Kidney (tissue), 14 donors: ENCODE measurements around the gene OR6J1. TPM values are rescaled to one million over a fixed set of nuclear protein-coding genes. Genes with fewer than 3 reads are reported as not detected.
"Not testable (repeated sequence)": the region's sequence is repeated elsewhere in the genome, so short reads cannot be mapped to it uniquely, and the experiment has no call there.

Source experiments
- DNase-seq, 5 donors: peaks; one replicate each; pipeline ENCODE4 v3.0.0-alpha.2; 2013 to 2020
- FAIRE-seq: peaks from 2 replicates; lab custom pipeline; 2012; peaks lifted over from hg19 to GRCh38; lab: Jason Lieb, UNC
- H3K27ac ChIP-seq, 2 donors: one replicate each; pipeline ENCODE4 v1.7.0; 2013; ENCODE audit warnings: low read depth in 2 of 2, low read length in 2 of 2, inconsistent platforms in 1 of 2
- H3K27me3 ChIP-seq: one replicate; pipeline ENCODE4 v1.7.1; 2013; ENCODE audit warnings: low read length, inconsistent platforms; ENCODE audit not compliant: control insufficient read depth, insufficient read depth
- H3K36me3 ChIP-seq, 3 donors: one replicate each; pipeline versions ENCODE4 v1.7.0 to v1.7.1; 2013; ENCODE audit warnings: low read length in 3 of 3, control low read depth in 1 of 3, inconsistent platforms in 1 of 3; ENCODE audit not compliant: insufficient read depth in 3 of 3, control insufficient read depth in 2 of 3
- H3K4me1 ChIP-seq, 3 donors: one replicate each; pipeline versions ENCODE4 v1.7.0 to v1.7.1; 2013; ENCODE audit warnings: low read length in 3 of 3, inconsistent platforms in 1 of 3, low read depth in 1 of 3; ENCODE audit not compliant: control insufficient read depth in 2 of 3, insufficient read depth in 2 of 3
- H3K4me3 ChIP-seq, 3 donors: one replicate each; pipeline versions ENCODE4 v1.7.0 to v1.8.1; 2013; ENCODE audit warnings: low read length in 3 of 3, control low read depth in 1 of 3, inconsistent platforms in 1 of 3
- H3K9ac ChIP-seq, 3 donors: one replicate each; pipeline versions ENCODE4 v1.7.0 to v1.7.1; 2013; ENCODE audit warnings: low read length in 3 of 3, control low read depth in 1 of 3, inconsistent platforms in 1 of 3
- H3K9me3 ChIP-seq, 3 donors: one replicate each; pipeline versions ENCODE4 v1.7.0 to v1.7.1; 2013; ENCODE audit warnings: low read length in 3 of 3, control low read depth in 1 of 3, inconsistent platforms in 1 of 3; ENCODE audit not compliant: control insufficient read depth in 2 of 3, insufficient read depth in 1 of 3
- intact Hi-C: fragments of 100-400 bp; cut with DNase I; formaldehyde crosslinking; loops from one replicate; pipeline ENCODE4 v1.11.1; 2022
- polyA plus RNA-seq: library from polyadenylated mRNA; stranded (reverse); fragments of 350-450 nt; fragmentation: Illumina TruSeq; extraction: RNeasy Lipid Tissue Mini Kit (QIAGEN cat#74804); gene quantifications from one replicate; pipeline ENCODE4 v1.2.3, GENCODE V29; 2014; ENCODE audit warnings: low read depth, low replicate concordance; ENCODE audit not compliant: insufficient read depth
- total RNA-seq: library from RNA; stranded (reverse); fragmentation: NEBNext Ultra II Directional; extraction: Animal tissue kit (Norgen Biotek cat#: 25700); gene quantifications from one replicate; pipeline ENCODE4 v1.2.1, GENCODE V29; 2021
- TF ChIP-seq, protein P1 (sequence below): IDR thresholded peaks from 3 replicates; pipeline ENCODE4 v1.5.1; 2012; ENCODE audit warnings: mild to moderate bottlenecking, moderate library complexity, borderline replicate concordance; ENCODE audit not compliant: insufficient read depth; ENCODE audit errors: extremely low read depth
- donor health status: control.
- donor health status: control.
- donor health status: control.
- donor health status: control.
- donor health status: control.
- donor health status: DM: yes; HTN: yes; CAD: no.
- donor health status: Normal renal cell carcinoma (clear cell type).

Gene OR6J1
- total and polyA plus RNA-seq, 2 donors from 2014 or later, result not detected

DNA sequence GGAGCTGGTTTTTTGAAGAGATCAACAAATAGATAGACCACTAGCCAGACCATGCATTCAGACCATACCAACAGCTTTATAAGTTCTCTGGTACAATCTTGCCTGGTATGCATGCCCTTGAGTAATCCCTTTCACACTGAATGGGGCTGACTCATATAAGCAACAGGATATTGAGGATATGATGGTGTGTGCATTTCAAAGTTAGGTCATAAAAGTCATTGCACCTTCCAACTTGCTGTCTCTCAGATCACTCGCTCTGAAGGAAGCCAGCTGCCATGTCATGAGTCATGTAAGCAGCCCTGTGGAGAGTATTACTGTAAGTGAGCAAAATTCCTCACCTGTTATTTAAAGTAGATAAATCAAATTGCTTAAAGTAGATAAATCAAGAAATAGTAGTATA, 45.0 kb upstream of the OR6J1 start:
- no peaks in the 10 kb centered on the region for H3K4me1 ChIP-seq
- no peaks in the 10 kb centered on the region for H3K36me3 ChIP-seq
- intact Hi-C loops, result no loop called here
- DNase-seq (no peak), FAIRE-seq (no peak)
- H3K9ac ChIP-seq, result no peak overlapping the region
- TF ChIP-seq, protein P1, sequence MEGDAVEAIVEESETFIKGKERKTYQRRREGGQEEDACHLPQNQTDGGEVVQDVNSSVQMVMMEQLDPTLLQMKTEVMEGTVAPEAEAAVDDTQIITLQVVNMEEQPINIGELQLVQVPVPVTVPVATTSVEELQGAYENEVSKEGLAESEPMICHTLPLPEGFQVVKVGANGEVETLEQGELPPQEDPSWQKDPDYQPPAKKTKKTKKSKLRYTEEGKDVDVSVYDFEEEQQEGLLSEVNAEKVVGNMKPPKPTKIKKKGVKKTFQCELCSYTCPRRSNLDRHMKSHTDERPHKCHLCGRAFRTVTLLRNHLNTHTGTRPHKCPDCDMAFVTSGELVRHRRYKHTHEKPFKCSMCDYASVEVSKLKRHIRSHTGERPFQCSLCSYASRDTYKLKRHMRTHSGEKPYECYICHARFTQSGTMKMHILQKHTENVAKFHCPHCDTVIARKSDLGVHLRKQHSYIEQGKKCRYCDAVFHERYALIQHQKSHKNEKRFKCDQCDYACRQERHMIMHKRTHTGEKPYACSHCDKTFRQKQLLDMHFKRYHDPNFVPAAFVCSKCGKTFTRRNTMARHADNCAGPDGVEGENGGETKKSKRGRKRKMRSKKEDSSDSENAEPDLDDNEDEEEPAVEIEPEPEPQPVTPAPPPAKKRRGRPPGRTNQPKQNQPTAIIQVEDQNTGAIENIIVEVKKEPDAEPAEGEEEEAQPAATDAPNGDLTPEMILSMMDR, result no peak
- H3K4me3 ChIP-seq, result no peak overlapping the region
- peaks cover 0 to 4% (median 0%) of the 10 kb centered on the region in 3 donors for H3K9me3 ChIP-seq
- H3K27ac ChIP-seq, result no peak overlapping the region
- no peaks in the 10 kb centered on the region for H3K27me3 ChIP-seq

DNA sequence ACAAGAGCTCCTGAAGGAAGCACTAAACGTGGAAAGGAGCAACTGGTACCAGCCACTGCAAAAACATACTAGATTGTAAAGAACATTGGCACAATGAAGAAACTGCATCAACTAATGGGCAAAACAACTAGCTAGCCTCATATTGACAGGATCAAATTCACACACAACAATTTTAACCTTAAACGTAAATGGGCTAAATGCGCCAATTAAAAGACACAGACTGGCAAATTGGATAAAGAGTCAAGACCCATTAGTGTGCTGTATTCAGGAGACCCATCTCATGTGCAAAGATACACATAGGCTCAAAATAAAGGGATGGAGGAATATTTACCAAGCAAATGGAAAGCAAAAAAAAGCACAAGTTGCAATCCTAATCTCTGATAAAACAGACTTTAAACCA, 43.8 kb upstream of the OR6J1 start:
- H3K9me3 ChIP-seq, FAIRE-seq, H3K4me1 ChIP-seq, H3K36me3 ChIP-seq, H3K27ac ChIP-seq, DNase-seq, H3K4me3 ChIP-seq, intact Hi-C loops, H3K27me3 ChIP-seq, H3K9ac ChIP-seq: not testable (repeated sequence)

DNA sequence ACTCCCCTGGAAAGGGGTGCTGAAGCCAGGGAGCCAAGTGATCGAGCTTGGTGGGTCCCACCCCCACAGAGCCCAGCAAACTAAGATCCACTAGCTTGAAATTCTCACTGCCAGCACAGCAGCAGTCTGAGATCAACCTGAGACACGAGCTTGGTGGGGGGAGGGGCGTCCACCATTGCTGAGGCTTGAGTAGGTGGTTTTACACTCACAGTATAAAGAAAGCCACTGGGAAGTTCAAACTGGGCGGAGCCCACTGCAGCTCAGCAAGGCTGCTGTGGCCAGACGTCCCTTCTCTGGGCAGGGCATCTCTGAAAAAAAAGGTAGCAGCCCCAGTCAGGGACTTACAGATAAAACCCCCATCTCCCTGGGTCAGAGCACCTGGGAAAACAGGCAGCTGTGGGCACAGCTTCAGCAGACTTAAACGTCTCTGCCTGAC, 42.0 kb upstream of the OR6J1 start:
- H3K9me3 ChIP-seq, H3K27me3 ChIP-seq, H3K9ac ChIP-seq, intact Hi-C loops, H3K36me3 ChIP-seq, H3K27ac ChIP-seq, H3K4me3 ChIP-seq, H3K4me1 ChIP-seq, FAIRE-seq: not testable (repeated sequence)
- peak in 2 of 5 donors; percentile 9 to 57 for DNase-seq

DNA sequence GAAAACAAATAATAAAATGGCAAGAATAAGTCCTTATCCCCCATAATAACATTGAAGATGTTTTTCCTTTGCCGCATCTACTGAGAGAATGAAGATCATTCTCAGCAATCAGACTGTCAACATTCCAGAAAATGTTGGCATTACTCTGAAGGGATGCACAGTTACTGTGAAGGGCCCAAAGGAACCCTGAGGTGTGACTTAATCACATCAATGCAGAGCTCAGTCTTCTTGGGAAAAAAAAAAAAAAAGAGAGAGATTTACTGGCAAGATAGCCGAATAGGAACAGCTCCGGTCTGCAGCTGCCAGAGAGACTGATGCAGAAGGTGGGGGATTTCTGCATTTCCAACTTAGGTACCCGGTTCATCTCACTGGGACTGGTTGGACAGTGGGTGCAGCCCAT, 41.3 kb upstream of the OR6J1 start:
- DNase-seq (no peak), FAIRE-seq (no peak)
- no peak overlapping the region for H3K9ac ChIP-seq
- H3K27ac ChIP-seq, result no peak overlapping the region
- no peaks in the 10 kb centered on the region for H3K36me3 ChIP-seq
- no peaks in the 10 kb centered on the region for H3K27me3 ChIP-seq
- TF ChIP-seq, protein P1, result no peak
- no peaks in the 10 kb centered on the region for H3K4me1 ChIP-seq
- no peaks in the 10 kb centered on the region for H3K9me3 ChIP-seq
- H3K4me3 ChIP-seq, result no peak overlapping the region
- intact Hi-C loops, result no loop called here

DNA sequence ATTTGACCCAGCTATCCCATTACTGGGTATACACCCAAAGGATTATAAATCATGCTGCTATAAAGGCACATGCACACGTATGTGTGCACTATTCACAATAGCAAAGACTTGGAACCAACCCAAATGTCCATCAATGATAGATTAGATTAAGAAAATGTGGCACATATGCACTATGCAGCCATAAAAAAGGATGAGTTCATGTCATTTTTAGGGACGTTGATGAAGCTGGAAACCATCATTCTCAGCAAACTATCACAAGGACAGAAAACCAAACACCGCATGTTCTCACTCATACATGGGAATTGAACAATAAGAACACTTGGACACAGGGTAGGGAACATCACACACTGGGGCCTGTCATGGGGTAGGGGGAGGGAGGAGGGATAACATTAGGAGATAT, 39.3 kb upstream of the OR6J1 start:
- H3K9ac ChIP-seq, H3K27me3 ChIP-seq, H3K36me3 ChIP-seq, DNase-seq, H3K9me3 ChIP-seq, H3K4me3 ChIP-seq, intact Hi-C loops, H3K27ac ChIP-seq, H3K4me1 ChIP-seq, FAIRE-seq: not testable (repeated sequence)
